Measurements from ENCODE around the gene PINLYP. TPM values are rescaled to one million over a fixed set of nuclear protein-coding genes. Genes with fewer than 3 reads are reported as not detected.

PINLYP gene
- total RNA-seq, result 3.0 and 3.6 TPM in 2 replicates

DNA sequence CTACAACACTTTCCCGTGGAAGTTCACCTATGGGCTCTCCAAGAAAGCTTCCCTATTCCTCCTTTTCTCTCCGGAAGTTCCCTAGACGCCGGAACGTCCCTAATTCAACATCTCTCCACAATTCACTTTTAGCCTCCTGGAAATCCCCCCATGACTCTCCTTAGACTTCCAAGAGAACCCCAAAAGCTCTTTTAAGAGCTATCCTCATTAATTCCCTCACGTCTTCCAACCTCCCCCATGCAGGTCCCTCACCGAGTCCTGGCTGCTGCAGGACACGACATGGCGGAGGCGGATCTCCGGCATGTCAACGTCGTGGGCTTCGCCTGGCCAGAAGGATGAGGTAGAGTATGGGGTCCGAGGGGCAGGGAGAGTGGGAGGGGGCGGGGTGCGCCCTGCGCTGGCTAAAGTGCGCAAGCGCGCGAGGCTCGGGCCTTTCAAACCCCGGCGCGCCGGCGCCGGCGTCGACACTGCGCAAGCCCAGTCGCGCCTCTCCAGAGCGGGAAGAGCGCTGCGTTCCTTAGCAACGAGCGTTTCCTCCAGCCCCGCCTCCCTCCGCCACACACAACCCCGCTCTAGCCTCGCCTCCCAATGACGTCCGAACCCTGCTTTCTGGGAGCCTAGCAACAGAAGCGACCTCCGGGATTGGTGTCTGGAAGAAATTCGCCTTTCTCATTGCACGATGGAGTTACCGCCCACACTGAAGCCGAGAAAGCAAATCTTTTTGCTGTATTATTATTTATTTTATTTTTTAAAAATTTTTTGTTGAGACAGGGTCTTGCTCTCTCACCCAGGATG, at the start of gene PINLYP, which contains the start of gene XRCC1:
Gene PINLYP, plus strand, starts transcription at position 646 of the 795 bp plus-strand sequence. CDS start 1,391 bp downstream, outside the sequence.
Gene XRCC1, minus strand, starts transcription at position 372 of the 795 bp plus-strand sequence. Its CDS starts 69 bp downstream, at position 303.

DNA sequence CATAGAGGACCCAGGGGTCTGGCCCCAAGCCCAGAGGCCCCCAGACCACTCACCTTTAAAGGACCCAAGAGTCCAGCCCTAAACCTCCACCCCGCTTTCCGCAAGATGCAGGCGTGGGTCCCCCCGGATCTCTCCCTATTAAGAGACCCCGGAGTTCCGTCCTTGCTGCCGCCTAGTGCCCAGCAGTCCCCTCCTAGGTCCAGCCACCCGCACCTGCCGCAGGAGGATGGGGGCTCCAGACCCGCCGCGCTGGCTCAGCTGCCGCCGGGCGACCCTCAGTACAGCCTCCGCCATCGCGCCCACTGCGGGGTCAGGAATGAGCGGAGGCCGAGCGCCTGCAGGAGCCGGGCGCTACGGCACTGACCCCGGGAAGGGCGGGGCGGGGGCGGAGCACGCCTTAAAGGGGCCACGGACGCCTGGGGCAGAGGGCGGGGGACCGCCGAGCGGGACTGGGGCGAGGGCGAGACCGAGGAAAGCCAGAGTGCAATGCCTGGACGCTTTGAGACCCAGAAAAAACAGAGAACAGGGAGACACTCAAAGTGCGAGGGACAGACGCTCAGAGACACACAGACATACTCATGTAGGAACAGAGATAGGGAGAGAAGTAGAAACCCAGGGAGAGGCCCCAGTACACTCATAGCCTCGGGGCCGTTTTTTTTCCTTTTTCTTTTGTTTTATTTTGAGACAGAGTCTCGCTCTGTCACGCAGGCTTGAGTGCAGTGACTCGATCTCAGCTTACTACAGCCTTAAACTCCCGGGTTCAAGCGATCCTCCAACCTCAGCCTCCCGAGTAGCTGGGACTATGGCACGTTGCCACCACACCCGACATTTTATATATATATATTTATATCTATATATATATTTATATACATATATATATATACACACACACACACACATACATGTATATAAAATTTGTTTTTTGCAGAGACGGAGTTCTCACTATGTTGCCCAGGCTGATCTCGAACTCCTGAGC, 48.4 kb upstream of the PINLYP start, which contains the start of gene ETHE1:
Gene ETHE1, minus strand, starts transcription at position 318 of the 976 bp plus-strand sequence. Its CDS starts 24 bp downstream, at position 294.

DNA sequence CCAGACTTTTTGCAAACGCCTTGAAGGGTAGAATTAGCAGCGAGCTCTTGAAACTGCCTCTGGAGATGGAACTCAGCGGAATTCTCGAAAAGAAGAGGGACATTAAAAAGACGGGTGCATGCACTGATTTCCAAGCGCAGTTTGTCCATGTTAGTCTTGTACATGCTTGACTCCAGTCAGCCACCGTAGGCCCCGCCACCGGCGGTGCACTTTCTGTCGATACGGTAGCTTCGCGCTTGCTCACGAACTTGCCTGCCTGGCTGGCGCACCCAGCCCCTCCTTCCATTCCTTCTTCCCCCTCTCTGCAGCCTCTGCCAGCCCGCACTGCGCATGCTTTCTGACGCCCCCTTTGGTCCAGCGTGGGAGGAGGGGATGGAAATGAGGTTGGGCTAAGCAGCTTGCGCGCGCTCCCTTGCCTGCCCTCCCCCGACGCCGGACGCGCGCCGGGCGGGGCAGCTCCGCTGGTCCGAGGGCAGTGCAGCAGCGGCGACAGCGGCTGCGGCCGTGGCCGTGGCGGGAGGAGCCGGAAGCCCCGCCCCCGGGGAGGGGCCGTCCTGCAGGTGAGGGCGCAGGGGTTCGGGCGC, 42.5 kb upstream of the PINLYP start, which contains the start of gene ZNF575:
Gene ZNF575, plus strand, starts transcription at position 227 of the 584 bp plus-strand sequence. CDS start 1,235 bp downstream, outside the sequence.

DNA sequence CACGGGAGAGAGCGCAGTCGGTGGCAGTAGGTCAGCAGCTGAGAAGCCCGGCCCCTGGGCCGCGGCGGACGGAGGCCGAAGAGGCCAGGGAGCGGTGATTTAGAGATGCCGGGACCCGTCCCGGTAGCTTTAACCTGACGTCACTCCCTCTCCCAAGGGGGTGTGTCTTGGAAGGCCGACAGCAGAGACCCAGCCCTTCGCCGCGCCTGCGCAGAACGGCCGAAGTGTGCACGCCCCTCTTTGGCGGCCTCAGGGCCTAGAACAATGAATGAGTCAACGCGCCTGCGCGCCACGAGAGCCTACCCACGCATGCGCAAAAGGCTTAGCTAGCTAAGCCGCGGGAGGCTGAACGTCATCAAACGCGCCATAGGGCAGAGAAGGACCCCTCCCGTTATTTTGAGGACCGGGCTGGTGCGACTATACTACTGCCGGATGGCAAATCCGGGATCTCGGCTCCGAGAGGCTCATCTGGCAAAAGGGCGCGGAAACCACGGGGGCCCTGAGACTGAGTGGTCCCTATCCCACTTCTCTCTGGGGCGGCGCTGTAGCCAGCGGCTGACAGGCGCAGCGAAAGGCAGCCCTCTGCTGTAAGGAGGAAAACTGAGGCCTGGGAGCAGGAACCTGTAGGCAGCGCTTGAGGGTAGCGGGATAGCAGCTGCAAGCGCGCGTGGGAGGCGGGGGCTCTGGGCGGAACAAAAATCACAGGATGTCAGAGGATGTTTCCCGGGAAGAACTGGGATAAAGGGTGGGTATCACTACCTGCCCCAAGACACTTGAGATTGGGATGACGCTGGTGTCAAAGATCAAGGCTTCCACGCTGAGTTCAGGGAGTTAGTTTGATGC, 20.6 kb downstream of the PINLYP start, which contains the start of the genes IRGQ and ZNF576:
Gene IRGQ, minus strand, starts transcription at position 136 of the 843 bp plus-strand sequence. CDS start 796 bp downstream, outside the sequence.
Gene ZNF576, plus strand, starts transcription at position 597 of the 843 bp plus-strand sequence. CDS start 514 bp downstream, outside the sequence.

DNA sequence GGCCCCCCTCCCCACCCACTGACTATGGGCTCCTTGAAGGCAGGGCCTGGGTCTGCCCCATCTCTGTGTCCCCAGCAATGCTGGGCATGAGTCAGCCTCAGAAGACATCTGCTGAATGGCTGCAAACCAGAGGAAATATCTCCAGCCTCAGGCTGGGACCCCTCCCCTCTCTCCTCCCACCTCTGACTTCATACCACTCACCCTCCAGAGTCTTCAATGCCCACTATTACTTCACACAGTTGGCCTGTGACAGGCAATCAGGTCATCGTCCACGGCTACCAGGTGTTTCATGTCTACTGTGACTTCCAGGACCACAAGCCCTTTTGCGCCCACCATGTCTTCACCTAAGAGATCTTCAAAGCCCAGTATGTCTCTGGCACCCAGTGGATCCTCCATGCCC, 36.2 kb downstream of the PINLYP start, which contains the start of gene SRRM5:
Gene SRRM5, plus strand, starts transcription at position 301 of the 400 bp plus-strand sequence. Its CDS starts 34 bp downstream, at position 335.

DNA sequence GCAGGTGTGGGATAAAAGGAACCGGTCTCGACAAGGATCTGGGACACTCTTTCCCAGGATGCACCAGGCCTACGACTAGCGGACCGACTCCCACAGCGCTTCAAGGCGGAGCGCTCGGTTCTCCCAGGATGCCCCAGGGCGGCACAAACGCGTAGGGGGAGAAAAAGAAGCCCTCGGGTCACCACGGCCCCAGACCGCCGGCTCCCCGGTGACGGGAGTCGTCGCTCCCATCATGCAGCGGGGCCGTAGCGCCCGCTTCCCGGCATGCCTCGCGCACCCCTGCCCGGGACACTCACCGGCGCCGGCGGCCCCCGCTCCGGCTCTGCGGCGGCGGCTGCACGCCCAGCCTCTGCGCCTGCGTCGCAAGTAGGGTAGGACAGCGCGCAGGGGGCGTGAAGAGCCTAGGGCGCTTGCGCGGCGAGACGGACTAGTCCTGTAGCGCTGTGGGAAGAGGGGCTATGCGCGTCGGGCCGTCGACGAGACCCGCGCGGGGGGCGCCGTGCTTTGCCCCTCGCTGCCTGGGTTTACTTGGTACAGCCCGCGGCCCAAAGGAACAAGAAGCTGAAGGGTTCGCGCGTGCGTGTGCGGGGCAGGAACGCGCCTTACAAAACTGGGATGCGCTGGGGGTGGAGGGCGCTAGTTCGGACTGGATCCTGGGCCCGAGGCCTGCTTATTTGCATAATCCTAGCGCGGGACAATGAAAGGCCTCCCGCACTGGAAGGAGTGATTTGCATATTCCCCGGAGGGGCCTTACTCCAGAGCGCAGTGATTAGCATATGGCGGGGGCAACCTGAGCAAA, 43.9 kb downstream of the PINLYP start, which contains the start of gene ZNF428:
Gene ZNF428, minus strand, starts transcription at position 368 of the 799 bp plus-strand sequence. CDS start 5,325 bp downstream, outside the sequence.

Other genes starting within 250 kb of the PINLYP start
- gene CD177, start 222.1 kb upstream of the PINLYP start, total RNA-seq, result under 0.01 TPM in 1 of 2 replicates, not detected in the other
- not detected in 2 replicates for gene TEX101, start 160.9 kb upstream of the PINLYP start, total RNA-seq
- gene LYPD3, start 110.2 kb upstream of the PINLYP start, total RNA-seq, result 0.32 and 0.36 TPM in 2 replicates
- gene PHLDB3, start 71.1 kb upstream of the PINLYP start, total RNA-seq, result 11.0 and 14.3 TPM in 2 replicates
- gene ETHE1, start 48.6 kb upstream of the PINLYP start, total RNA-seq, result 46.4 and 80.8 TPM in 2 replicates
- gene ZNF575, start 42.6 kb upstream of the PINLYP start, total RNA-seq, result 0.32 TPM in 1 of 2 replicates, not detected in the other
- 13.1 and 18.8 TPM in 2 replicates for gene XRCC1, start 274 bp upstream of the PINLYP start, total RNA-seq
- 19.9 and 24.2 TPM in 2 replicates for gene IRGQ, start 20.3 kb downstream of the PINLYP start, total RNA-seq
- 8.8 and 11.1 TPM in 2 replicates for gene ZNF576, start 20.8 kb downstream of the PINLYP start, total RNA-seq
- 0.24 TPM in 1 of 2 replicates, not detected in the other for gene SRRM5, start 36.3 kb downstream of the PINLYP start, total RNA-seq
- 20.2 and 25.6 TPM in 2 replicates for gene ZNF428, start 43.8 kb downstream of the PINLYP start, total RNA-seq
- 0.12 and 0.65 TPM in 2 replicates for gene CADM4, start 64.0 kb downstream of the PINLYP start, total RNA-seq
- gene PLAUR, start 94.4 kb downstream of the PINLYP start, total RNA-seq, result 61.3 and 73.6 TPM in 2 replicates
- gene IRGC, start 140.3 kb downstream of the PINLYP start, total RNA-seq, result not detected in 2 replicates
- 16.8 and 19.8 TPM in 2 replicates for gene SMG9, start 179.2 kb downstream of the PINLYP start, total RNA-seq
- 6.0 and 6.4 TPM in 2 replicates for gene KCNN4, start 205.2 kb downstream of the PINLYP start, total RNA-seq
- gene LYPD5, start 226.6 kb downstream of the PINLYP start, total RNA-seq, result 0.24 and 0.65 TPM in 2 replicates